GM19468 (cell line): Measurements from ENCODE around the gene PEAK1.

Experiments
- ATAC-seq: cut with Tn5 transposase; IDR thresholded peaks from one replicate; pipeline ENCODE4 v1.9.1; 2021; ENCODE audit warnings: mild to moderate bottlenecking, moderate library complexity, moderate number of reproducible peaks; ENCODE audit not compliant: unreplicated experiment; ENCODE audit errors: extremely low read depth

PEAK1 gene

DNA sequence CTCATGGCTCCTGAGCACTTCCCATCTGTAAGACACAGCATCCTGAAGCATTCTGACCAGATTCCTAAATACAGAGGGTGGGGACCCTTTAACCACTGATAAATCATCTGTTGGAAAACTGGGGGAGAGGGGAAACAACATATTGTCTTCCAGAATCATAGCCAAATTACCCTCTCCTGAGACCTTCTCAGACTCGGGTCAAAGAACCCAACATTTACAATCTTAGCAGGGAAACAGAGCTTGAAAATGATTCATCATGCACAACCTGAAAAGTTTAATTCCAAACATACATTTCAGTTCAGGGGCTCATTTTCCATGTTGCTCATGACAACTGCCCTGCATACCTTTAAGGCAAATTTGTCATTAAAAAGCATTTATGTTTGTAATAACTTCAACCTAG is 300.5 kb downstream of the PEAK1 start:
- no peak for ATAC-seq

DNA sequence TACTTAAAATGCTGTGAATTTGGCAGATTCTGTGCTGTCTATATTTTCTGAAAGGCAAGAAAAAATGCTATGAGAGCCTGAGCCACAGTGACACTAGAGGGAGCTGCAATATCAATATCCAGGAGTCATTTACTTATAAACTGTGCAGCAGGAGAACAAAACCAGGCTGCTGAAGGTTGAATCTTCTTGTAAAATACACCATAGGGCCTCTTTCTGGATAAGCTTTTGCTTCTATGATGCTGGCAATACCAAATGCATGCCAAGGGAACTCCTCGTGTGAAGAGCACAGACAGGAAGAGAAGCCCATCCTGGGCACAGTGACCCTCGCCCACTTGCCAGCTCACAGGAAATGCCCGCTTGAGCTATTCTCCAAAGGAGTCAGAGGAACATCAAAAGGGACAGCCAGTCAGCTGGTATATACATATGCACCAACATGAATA is 301.0 kb downstream of the PEAK1 start:
- ATAC-seq = no peak

DNA sequence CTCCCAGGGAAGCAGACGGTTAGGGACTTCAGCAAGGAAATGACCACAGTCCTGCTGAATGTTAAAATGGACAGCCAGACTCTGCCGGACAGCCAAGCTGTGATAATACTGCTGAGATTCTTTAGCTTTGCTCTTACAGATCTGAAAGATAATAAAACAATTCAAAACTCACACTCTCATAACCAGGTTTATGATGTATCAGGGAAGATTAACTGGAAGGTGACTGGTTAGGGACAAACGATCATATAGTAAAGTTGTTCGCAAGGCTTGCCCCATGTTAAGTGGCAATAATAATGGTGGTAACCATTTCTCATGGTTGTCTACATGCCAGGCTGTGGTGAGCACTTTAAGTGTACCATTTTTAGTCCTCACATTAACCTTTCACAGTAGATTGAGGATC is 304.7 kb downstream of the PEAK1 start:
- no peak for ATAC-seq

DNA sequence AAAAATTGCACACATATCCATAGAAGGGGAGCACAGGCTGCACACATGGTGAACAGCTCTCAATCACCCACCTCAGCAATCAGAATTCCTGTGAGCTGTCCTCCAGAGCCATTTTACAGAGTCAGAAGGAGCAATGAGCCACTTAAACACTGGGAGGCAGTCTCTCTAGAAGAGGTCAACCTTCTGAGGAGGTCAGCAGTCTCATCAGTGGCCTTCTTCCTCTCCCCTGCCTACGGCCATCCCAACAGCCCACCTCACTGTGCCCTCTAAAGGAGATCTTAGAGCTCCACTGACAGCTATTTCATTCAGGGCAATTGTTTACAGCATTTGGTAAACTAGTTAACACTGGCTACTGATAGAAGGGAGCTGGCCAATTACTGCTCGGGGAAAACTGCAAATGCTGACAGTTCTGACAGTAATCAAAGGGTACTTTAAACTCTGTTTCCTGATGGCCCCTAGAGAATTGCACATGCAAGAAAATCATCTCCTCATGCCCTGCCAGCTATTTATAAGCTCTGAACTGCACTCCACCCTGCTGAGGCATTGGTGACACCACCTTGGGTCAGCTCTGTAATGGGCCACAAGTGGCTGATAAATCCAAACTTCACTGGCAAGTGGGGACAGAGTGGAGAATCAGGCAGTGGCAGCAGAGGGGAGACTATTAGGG is 306.9 kb downstream of the PEAK1 start:
- no peak for ATAC-seq

DNA sequence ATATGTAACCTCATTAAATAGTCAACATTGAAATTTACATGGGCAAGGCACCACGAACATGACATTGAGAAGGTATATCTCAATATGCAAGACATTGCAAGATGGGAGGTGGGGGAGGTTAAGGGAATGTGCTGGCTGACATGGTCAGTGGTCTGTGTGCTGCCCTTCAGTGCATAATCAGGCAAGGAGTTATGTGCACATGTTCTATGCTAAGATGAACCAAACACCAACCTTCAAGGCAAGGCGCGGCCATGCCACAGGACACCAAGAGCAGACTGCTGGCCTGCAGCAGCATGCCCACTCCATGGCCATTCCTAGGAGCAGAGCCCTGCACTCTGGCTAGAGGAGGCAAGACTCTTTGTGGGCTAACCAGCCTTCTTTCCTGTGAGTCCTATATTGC is 308.1 kb downstream of the PEAK1 start:
- ATAC-seq = no peak

DNA sequence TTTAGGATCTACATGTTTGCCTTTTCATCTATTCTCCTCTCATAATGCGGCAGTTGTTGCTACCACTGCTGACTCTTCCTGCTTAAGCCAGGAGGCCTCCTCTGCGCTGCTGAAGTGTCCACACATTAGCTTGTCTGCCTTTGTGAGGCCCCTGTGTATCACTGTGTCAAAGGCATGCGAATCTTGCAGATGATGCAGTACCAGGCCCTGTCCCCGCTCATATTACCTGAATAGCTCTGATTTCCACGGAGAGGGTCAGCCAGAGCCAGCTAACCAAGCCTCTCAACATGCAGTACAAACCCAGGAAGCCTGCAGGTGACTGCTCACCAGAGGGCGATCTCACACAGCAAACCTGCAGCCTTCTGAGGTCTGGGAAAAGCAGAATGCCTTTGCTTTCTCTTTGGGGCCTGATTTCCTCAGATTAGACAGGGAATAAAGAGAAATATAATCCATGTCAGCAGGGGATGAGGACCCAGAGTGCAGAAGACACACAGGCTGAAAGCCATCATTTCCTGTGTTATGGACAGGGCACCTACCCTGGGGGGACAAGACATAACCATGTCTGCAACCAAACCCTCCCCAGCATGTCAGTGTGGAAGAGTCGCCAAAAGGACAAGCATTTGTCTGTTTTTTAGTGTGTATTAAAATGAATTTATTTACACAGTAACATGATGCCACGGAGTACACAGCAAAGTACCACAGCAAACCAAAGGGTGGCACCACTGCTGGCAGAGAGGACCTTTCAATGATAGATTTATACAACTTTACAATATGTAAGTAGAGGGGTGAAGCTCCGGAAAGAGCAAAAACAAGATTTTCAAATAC is 312.2 kb downstream of the PEAK1 start:
- ATAC-seq = no peak

DNA sequence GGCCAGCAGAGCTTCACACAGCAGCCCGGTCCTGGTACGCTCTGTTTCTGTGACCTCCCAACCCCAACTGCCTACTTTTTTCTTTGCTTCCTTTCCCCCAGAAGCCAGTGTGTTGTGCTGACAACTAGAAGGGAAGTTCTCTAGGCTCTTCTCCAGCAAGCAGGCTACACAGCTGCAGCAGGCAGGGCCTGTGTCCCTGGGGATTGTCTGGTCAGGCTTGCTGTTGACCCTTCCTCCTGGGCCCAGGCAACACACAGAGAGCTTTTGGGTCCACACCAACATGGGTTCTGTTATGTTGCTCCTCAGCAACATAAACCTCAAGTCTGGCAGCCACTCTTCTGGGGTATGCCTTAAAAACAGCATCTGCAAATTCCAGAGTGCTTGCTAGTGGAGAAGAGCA is 312.8 kb downstream of the PEAK1 start:
- no peak for ATAC-seq

DNA sequence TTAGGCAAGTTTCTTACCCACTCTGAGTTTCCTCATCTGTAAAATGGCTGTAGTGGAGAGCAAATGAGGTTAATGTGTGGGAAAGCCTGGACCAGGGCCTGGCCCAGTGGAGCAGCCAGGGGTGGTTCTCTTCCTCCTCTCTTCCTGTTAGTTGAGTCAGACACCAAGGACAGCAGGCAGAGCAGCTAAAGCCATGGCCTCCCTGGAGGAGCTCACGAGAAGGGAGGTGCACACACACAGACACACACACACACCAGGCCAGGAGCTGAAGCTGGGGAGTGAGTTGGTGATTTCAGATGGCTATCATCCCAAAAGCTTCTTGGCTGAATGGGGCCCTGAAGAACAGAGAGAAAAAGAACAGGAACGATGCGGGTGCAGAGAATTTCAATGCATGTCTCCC is 315.7 kb downstream of the PEAK1 start:
- ATAC-seq = no peak

DNA sequence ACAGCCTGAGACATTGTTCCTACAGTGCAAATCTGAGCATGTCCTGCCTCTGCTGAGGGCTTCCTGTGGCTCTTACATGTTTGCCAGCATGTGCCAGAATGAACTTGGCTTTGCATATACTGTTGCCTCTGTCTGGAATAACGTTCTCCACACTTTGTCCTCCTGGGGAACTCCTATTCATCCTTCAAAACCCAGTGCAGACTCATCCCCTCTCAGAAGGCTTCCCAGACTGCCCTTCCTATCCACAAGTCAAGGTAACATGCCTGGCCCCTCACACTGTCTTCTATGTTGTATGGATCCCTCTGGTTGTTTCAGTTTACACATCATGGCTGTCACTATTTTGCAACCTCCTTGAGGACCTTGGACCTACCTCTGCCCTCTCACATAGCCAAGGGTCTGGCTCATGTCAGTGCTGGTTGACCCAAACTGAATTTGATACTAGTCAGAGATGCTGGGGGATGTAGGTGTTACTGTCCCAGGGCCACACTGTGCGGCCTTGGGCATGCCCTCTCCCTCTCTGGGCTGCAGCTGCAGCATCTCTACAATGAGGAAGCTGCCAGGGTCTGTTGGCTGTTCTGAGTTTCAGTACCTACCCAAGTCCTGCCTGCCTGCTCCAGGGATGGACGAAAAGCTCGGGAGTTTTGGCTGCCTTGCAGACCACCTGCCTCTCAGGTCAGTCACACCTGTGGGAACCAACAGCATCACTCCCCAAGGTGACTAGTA is 320.0 kb downstream of the PEAK1 start:
- ATAC-seq = no peak

DNA sequence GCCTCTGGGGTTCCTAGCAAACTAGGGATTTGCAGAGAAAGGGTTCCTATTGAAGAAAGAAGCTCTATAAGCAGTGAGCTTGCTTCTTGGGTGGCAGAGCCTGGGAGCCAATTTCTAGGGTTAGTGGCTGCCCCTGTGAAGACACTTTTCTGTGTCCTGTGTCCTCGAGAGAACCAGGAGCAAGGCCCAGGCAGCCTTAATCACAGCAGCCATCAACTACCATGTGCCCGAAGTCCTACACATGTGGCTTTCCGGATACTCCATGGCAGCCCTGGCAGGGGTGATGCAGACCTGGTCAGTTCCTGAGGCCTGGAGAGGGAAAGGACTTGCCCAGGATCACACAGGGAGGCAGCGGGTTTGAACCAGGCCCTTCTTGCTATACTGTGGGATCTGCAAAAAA is 321.3 kb downstream of the PEAK1 start:
- ATAC-seq = no peak

DNA sequence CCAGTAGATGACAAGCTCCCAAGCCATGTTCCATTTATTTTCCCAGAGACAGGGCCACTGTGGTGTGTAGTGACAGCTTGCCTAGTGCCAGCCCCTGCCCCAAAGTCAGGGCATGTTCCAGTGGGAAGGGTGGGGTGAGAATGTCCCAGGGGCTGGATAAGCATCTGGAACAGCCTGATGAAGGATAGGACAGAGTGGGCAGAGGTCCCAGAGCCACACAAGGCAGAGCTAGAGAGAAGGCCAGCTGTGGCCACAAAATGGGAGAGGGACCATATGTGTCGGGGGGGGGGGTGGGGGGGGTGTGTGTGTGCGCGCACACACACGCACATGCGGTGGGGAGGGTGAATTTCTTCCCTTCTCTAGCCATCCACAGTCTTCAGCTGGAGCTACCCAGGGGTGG is 322.0 kb downstream of the PEAK1 start:
- no peak for ATAC-seq

DNA sequence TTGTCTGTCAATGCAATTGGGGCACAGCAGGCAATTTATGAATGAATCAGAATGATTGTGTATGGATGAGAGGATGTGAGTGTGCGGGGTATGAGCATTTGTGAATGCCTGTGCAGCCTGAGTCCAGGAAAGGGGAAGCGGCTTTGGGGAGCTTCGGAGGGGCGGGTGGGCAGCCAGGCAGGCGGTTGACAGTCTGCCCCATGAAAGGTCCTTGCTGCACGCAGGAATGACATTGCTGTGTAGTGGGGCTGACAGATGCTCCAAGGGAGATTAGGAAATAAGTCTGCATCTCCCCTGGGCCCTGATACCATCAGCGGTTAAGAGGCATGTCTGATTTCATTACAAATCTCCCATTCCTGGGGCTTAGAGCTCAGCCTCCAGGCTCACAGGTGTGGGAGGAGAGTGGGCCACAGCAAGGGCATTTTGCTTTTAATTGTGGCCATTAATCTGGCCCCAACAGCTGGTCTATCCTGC is 322.6 kb downstream of the PEAK1 start:
- ATAC-seq = no peak

DNA sequence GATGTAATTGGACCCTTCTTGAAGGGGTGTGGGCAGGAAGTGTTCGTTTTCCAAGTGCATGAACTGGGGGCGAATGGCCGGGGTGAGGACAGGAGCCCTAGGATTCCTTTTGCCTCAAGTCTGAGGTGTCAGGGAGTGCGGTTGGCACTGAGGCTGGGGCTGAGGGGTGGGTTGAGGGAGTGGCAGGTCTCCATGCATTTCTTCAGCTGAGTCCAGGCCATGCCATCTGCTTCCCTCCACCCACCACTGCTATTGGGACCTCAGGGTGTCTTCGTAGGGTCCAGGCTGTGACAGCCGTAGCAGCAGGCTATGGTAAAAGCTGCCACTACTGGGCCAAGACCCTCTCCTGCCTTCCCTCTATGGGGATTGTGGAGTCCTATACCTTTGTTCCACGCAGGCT is 323.4 kb downstream of the PEAK1 start:
- ATAC-seq = no peak

DNA sequence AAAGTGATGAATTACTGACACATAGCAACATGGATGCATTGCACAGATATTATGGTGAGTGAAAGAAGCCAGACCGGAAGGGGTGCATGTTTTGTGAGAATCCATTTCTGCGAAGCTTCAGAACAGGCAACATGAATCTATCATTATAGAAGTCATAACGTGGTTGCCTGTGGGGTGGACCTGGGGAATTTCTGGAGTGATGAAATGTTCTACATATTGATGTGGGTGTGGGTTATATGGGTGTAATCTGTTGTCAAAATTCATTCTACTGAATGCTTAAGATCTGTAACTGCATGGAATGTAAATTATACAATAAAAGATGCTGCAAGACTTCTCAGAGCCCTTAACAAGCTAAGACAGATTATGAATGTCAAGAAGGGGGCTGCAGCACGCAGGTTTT is 323.8 kb downstream of the PEAK1 start:
- ATAC-seq = no peak

DNA sequence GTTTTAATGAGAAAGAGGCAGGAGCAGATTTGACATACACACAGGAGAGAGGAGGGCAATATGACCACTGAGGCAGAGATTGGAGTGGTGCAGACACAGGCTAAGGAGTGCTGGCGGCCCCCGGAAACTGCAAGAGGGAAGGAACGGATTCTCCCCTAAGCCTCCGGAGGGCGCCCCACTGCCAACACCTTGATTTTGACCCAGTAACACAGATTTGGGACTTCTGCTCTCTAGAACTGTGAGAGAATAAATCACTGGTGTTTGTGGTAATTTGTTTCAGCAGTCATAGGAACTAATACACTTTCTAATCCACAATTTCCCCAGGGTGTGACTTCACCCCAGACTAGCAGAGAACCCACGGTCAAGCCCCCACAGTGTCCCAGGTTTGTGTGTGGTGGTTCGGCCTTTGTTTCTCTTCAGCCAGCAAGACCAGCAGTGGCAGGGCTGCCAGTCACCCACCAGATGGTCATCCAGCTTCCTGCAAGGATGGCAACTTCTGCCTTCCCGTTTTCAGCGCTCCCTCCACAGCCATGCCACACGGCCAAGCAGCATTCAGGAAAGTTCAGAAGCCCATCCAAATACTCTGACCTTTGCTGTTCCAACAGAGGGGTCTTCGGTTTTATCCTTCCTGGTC is 325.4 kb downstream of the PEAK1 start:
- ATAC-seq = no peak

DNA sequence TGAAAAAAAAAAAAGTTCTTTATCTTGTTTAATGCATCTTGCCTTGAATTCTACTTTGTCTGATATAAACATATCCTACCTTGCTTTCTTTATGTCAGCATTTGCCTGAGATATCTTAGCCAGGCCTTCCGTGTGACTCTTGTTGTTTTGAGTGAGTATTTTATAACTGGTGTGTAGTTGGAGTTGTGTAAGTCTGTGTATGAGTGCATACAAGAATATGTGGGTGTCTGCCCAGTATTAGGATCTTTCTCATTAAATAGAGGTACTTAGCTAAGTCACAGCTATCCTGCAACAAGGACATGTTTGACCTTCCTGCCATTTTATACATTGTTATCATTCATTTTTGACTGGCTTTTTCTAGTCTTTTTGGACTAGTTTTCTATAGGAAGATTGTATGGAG is 326.5 kb downstream of the PEAK1 start:
- ATAC-seq = no peak

DNA sequence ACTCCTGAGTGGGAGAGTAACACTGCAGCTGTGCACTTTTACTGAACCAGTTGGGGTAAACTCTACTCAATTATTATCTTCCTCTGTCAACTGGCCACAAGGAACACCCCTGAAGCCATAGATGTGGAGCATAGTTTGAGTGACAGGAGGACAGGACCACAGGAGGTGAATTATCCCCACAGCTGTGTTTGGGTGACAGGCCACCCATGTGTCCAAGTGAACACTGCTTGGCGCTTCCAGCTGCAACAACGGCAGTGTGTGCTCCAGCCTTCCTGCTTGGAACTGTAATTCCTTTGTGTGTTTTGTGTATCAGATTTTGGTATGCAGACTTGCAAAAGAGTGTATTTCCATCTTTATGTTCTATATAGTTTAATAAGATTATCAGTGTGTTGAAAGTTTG is 328.8 kb downstream of the PEAK1 start:
- ATAC-seq = no peak

DNA sequence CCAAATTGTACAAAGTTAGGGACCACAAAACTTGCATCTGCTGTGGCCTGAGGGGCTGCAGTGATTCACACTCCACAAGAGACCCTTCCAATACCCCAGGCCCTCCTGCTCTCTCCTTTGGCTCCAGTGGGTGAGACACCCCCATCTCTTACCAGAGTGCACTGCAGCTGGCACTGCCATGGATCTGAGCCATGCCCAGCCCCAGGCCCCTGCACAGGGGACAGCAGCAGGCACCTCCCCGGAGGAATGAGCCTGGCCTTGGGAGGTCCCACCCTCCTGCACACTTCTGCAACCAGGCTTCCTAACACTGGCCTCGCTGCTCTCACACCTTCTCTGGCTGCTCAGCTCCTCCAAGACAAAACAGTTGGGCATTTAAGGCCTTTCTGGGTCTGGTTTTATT is 332.7 kb downstream of the PEAK1 start:
- ATAC-seq = no peak

DNA sequence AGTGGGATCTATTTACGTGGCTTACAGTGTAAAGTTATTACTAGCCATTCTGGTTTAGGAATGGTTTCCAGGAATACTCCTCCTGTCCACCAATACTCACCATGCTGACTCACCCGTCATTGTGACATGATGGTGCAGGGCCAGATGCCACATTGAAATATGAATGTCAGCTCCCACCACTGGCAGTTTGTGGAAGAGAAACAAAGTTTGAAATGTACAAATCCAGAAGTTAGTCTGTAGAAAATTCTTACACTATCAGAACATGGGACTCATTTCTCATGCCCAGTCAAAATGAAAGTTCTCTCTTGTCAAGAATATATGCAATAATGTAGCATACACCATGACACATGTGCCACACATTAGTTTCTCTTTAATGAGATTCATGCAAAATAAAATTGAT is 334.6 kb downstream of the PEAK1 start:
- ATAC-seq = no peak

DNA sequence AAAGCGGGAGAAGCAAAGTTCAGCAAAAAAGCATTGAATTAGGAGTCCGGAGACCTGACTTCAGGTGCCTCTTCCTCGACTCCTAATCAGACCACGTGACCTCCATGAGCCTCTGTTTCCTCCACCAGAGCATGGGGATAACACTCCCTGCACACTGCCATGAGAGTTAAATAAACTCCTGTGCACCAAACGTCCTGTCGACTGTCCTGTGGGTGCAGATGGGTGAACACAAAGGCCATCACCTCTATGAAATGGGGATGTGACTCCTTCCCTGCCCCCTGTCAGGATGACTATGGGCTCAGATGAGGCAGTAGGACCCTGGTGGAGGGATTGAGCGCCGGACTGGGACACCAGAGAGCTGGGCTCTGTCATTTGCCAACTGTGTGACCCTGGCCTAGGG is 335.5 kb downstream of the PEAK1 start:
- ATAC-seq = no peak
